ENCODE measurements around the gene FAR2. TPM values are rescaled to one million over a fixed set of nuclear protein-coding genes. Genes with fewer than 3 reads are reported as not detected.

Gene FAR2
- total RNA-seq, 1 experiment from 2014 or later, result 22.1 TPM

DNA sequence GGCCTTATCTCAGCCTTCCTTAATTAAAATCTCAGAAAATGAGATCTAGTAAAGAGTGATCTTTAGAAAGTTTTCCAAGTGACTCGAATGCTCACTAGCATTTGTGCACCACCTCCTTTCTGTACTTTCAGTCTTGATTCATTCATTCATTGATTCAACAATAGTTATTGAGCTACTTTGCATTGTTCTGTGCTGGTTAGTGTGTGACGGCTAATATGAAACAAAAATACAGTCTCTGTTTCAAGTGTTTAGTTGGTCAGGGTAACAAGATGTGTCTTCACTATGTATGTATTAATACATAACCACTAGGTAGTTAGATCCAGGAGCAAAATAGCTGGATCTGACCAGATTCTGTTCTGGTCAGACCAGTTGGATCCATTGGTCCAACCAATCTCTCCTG lies 100.9 kb downstream of the FAR2 start:
- H3K79me1 ChIP-seq (ENCODE audit: insufficient read depth, low read depth, low read length, poor library complexity, severe bottlenecking), result no peaks in the 10 kb centered on the region
- H2AK5ac ChIP-seq (ENCODE audit: insufficient read length, low read length), result no peak overlapping the region
- H3K4ac ChIP-seq (ENCODE audit: low read depth, low read length), result no peak overlapping the region
- H3T11ph ChIP-seq (ENCODE audit: low read length), result no peak overlapping the region
- no peak overlapping the region for H2BK12ac ChIP-seq (ENCODE audit: insufficient read length, low read depth, low read length)
- H3K56ac ChIP-seq (ENCODE audit: insufficient read length, low read depth, low read length), result no peak overlapping the region
- no peaks in the 10 kb centered on the region for H3K23me2 ChIP-seq (ENCODE audit: insufficient read length, low read depth, low read length, poor library complexity, severe bottlenecking)
- no peaks in the 10 kb centered on the region for H3K4me1 ChIP-seq (ENCODE audit: insufficient read depth, low read length)
- Mint-ChIP-seq H3K36me3 (ENCODE audit: insufficient read depth in 1 of 3, low read depth in 3 of 3) (peaks cover 0 to 3% (median 0%) of the 10 kb centered on the region in 3 experiments; a peak in 2 of 7 replicates), H3K27ac (no peak overlapping the region), H3K4me1 (peaks cover 20 to 22% of the 10 kb centered on the region in 2 experiments), H3K9me3 (peaks cover 0 to 6% of the 10 kb centered on the region in 2 experiments; a peak in 2 of 5 replicates), H3K27me3 (ENCODE audit: low read depth) (peaks cover 9% of the 10 kb centered on the region), H3K4me3 (no peak overlapping the region)
- no peaks in the 10 kb centered on the region for H4K20me1 ChIP-seq (ENCODE audit: control insufficient read depth, insufficient read depth, insufficient read length)
- H3K9ac ChIP-seq (ENCODE audit: extremely low read depth, insufficient read length, low read length), result no peak overlapping the region
- H4K5ac ChIP-seq (ENCODE audit: insufficient read length, low read depth, low read length), result no peak overlapping the region
- no peaks in the 10 kb centered on the region for H3K9me3 ChIP-seq (ENCODE audit: control insufficient read depth, low read depth, low read length)
- TF ChIP-seq, protein P1, sequence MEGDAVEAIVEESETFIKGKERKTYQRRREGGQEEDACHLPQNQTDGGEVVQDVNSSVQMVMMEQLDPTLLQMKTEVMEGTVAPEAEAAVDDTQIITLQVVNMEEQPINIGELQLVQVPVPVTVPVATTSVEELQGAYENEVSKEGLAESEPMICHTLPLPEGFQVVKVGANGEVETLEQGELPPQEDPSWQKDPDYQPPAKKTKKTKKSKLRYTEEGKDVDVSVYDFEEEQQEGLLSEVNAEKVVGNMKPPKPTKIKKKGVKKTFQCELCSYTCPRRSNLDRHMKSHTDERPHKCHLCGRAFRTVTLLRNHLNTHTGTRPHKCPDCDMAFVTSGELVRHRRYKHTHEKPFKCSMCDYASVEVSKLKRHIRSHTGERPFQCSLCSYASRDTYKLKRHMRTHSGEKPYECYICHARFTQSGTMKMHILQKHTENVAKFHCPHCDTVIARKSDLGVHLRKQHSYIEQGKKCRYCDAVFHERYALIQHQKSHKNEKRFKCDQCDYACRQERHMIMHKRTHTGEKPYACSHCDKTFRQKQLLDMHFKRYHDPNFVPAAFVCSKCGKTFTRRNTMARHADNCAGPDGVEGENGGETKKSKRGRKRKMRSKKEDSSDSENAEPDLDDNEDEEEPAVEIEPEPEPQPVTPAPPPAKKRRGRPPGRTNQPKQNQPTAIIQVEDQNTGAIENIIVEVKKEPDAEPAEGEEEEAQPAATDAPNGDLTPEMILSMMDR (conservative IDR thresholded peaks at IDR 0.05), result no peak
- H3K18ac ChIP-seq (ENCODE audit: insufficient read length, low read depth, low read length), result no peak overlapping the region
- H3K14ac ChIP-seq (ENCODE audit: insufficient read depth, low read length), result no peak overlapping the region
- H2BK5ac ChIP-seq (ENCODE audit: insufficient read length, low read length), result no peak overlapping the region
- H4K91ac ChIP-seq (ENCODE audit: insufficient read length, low read depth, low read length), result no peak overlapping the region
- no peak for DNase-seq
- H3K23ac ChIP-seq (ENCODE audit: insufficient read length, low read depth, low read length), result no peak overlapping the region
- H4K8ac ChIP-seq (replicated peaks; ENCODE audit: insufficient read length, low read depth, low read length), result no peak overlapping the region
- no peaks in the 10 kb centered on the region for H3K79me2 ChIP-seq (ENCODE audit: insufficient read depth, low read length)
- WGBS (ENCODE audit: extremely low coverage, insufficient read length, low lambda C conversion rate), result no CpG with 5 or more reads among the region's 2 CpGs
- no peaks in the 10 kb centered on the region for H3K27me3 ChIP-seq (ENCODE audit: insufficient read depth, low read length)
- no peak overlapping the region for H2BK120ac ChIP-seq (ENCODE audit: low read depth, low read length, poor library complexity, severe bottlenecking)
- H2BK20ac ChIP-seq (ENCODE audit: low read depth, low read length, poor library complexity, severe bottlenecking), result no peak overlapping the region
- no peak overlapping the region for H3K4me2 ChIP-seq (ENCODE audit: insufficient read depth, insufficient read length, low read length)
- H3K27ac ChIP-seq (ENCODE audit: insufficient read length, low read depth, low read length), result no peak overlapping the region
- no peak overlapping the region for H2BK15ac ChIP-seq (ENCODE audit: low read depth, low read length)
- H2AFZ ChIP-seq (ENCODE audit: low read length), result no peak overlapping the region
